A549 (cell line): ENCODE results near the gene TMTC2. TPM values are rescaled to one million over a fixed set of nuclear protein-coding genes. Genes with fewer than 3 reads are reported as not detected.

Experiments used
- ATAC-seq, 2 experiments: fragments of 200-7000 bp in 1 of 2; fragments of >200 bp in 1 of 2; cut with Nextera tagmentation in 1 of 2; cut with Tn5 transposase in 1 of 2; 3 replicates each; pipeline versions ENCODE4 v1.8.0 to v1.9.1; 2018 to 2020; ENCODE audit warnings: mild to moderate bottlenecking in 1 of 2, moderate library complexity in 1 of 2
- CTCF ChIA-PET: fragments of 300-600 bp; sonication (Branson Sonifier 250); formaldehyde crosslinking; extraction: SDS; loops from one replicate; lab custom pipeline; 2021; ENCODE audit warnings: antibody characterized with exemption, inconsistent platforms; lab: Yijun Ruan, JAX
- POLR2A ChIA-PET: fragments of 350-600 bp; formaldehyde crosslinking; extraction: SDS; loops from one replicate; lab custom pipeline; 2021; ENCODE audit warnings: antibody characterized with exemption, inconsistent platforms; lab: Yijun Ruan, JAX
- DNase-seq, 2 experiments: peaks; one replicate each; pipeline versions ENCODE4 v3.0.0 to v3.0.0-alpha.2; 2011 to 2016; ENCODE audit warnings: low read depth in 1 of 2, low spot score in 1 of 2
- FAIRE-seq: peaks from 2 replicates; lab custom pipeline; 2011; peaks lifted over from hg19 to GRCh38; lab: Jason Lieb, UNC
- H3K27ac ChIP-seq, 2 experiments: fragments of >200 bp; sonication (Bioruptor Twin); formaldehyde crosslinking; 3 replicates each; pipeline ENCODE4 v1.5.1; 2016 to 2017
- H3K4me1 ChIP-seq: fragments of >200 bp; sonication (Bioruptor Twin); formaldehyde crosslinking; 3 replicates; pipeline ENCODE4 v1.6.1; 2016
- H3K4me2 ChIP-seq: fragments of >200 bp; sonication (Bioruptor Twin); formaldehyde crosslinking; 3 replicates; pipeline ENCODE4 v1.6.1; 2016
- H3K4me3 ChIP-seq: fragments of >200 bp; sonication (Bioruptor Twin); formaldehyde crosslinking; 3 replicates; pipeline ENCODE4 v1.5.1; 2016
- H3K9me3 ChIP-seq: fragments of >200 bp; sonication (Bioruptor Twin); formaldehyde crosslinking; 3 replicates; pipeline ENCODE4 v1.6.1; 2016
- BHLHE40 ChIP-seq: IDR thresholded peaks from 2 replicates; pipeline ENCODE4 v1.6.1; 2012; ENCODE audit warnings: low read depth, low read length, inconsistent platforms
- CBX2 ChIP-seq: fragments of 200-600 bp; sonication (generic); IDR thresholded peaks from 2 replicates; pipeline ENCODE4 v1.6.1; 2016; ENCODE audit warnings: low read depth, mild to moderate bottlenecking, borderline replicate concordance
- CBX8 ChIP-seq: fragments of 200-600 bp; sonication (generic); IDR thresholded peaks from 2 replicates; pipeline ENCODE4 v1.6.1; 2016
- CHD2 ChIP-seq: fragments of 150-350 bp; IDR thresholded peaks from 2 replicates; pipeline ENCODE4 v1.6.1; 2014; ENCODE audit warnings: low read length; ENCODE audit not compliant: partially characterized antibody
- EHMT2 ChIP-seq: fragments of 200-600 bp; sonication (generic); IDR thresholded peaks from 2 replicates; pipeline ENCODE4 v1.6.1; 2016; ENCODE audit warnings: antibody characterized with exemption, low read depth, mild to moderate bottlenecking, moderate library complexity
- ESRRA ChIP-seq: fragments of 150-350 bp; IDR thresholded peaks from 2 replicates; pipeline ENCODE4 v1.6.1; 2014; ENCODE audit warnings: mild to moderate bottlenecking, low read length, borderline replicate concordance
- FOSB ChIP-seq: fragments of 250-450 bp; sonication (Bioruptor Pico); IDR thresholded peaks from 2 replicates; pipeline ENCODE4 v1.5.0; 2020; ENCODE audit warnings: mild to moderate bottlenecking, moderate library complexity
- HDAC2 ChIP-seq: fragments of 200-600 bp; sonication (generic); IDR thresholded peaks from 2 replicates; pipeline ENCODE4 v1.6.1; 2016
- HEYL ChIP-seq: fragments of 250-450 bp; sonication (Bioruptor Pico); IDR thresholded peaks from 2 replicates; pipeline ENCODE4 v1.8.0; 2021; ENCODE audit warnings: mild to moderate bottlenecking, moderate library complexity
- HOXA7 ChIP-seq: fragments of 250-450 bp; sonication (Bioruptor Pico); IDR thresholded peaks from 2 replicates; pipeline ENCODE4 v1.5.0; 2020; ENCODE audit warnings: mild to moderate bottlenecking, moderate library complexity
- HOXB13 ChIP-seq: fragments of 250-450 bp; sonication (Bioruptor Pico); IDR thresholded peaks from 2 replicates; pipeline ENCODE4 v1.5.0; 2020; ENCODE audit warnings: low read depth, mild to moderate bottlenecking, moderate library complexity
- KDM1A ChIP-seq: fragments of 200-600 bp; sonication (generic); IDR thresholded peaks from 2 replicates; pipeline ENCODE4 v1.6.1; 2016; ENCODE audit warnings: low read depth, mild to moderate bottlenecking
- MYC ChIP-seq: IDR thresholded peaks from 2 replicates; pipeline ENCODE4 v1.6.1; 2012; ENCODE audit warnings: mild to moderate bottlenecking, inconsistent platforms, low read length, improper control_type of control experiment, borderline replicate concordance
- NR3C1 ChIP-seq: fragments of >200 bp; sonication (Bioruptor Twin); formaldehyde crosslinking; IDR thresholded peaks from 3 replicates; pipeline ENCODE4 v1.6.1; 2017
- RAD21 ChIP-seq, 2 experiments: fragments of >200 bp in 1 of 2; sonication (Bioruptor Twin) in 1 of 2; formaldehyde crosslinking in 1 of 2; IDR thresholded peaks in 1 of 2; conservative IDR thresholded peaks in 1 of 2; 2 replicates in 1 of 2; 3 replicates in 1 of 2; pipeline ENCODE4 v1.6.1; 2012 to 2018; ENCODE audit warnings: inconsistent platforms in 1 of 2
- RCOR1 ChIP-seq: fragments of 150-350 bp; IDR thresholded peaks from 2 replicates; pipeline ENCODE4 v1.6.1; 2014; ENCODE audit warnings: antibody characterized with exemption, low read length, low read depth
- SMC3 ChIP-seq: fragments of >200 bp; sonication (Bioruptor Twin); formaldehyde crosslinking; IDR thresholded peaks from 3 replicates; pipeline ENCODE4 v1.6.1; 2018; ENCODE audit warnings: inconsistent platforms
- SREBF2 ChIP-seq: fragments of 450-650 bp; IDR thresholded peaks from 2 replicates; pipeline ENCODE4 v1.6.1; 2014; ENCODE audit warnings: mild to moderate bottlenecking, moderate library complexity
- ZC3H11A ChIP-seq: fragments of 450-650 bp; IDR thresholded peaks from 2 replicates; pipeline ENCODE4 v1.6.1; 2014; ENCODE audit warnings: antibody characterized with exemption, mild to moderate bottlenecking
- ZFP36 ChIP-seq: fragments of 450-650 bp; IDR thresholded peaks from 2 replicates; pipeline ENCODE4 v1.6.1; 2014; ENCODE audit warnings: borderline replicate concordance; ENCODE audit not compliant: partially characterized antibody
- ZNF302 ChIP-seq: fragments of 250-450 bp; sonication (Bioruptor Pico); IDR thresholded peaks from 2 replicates; pipeline ENCODE4 v1.9.0; 2021; ENCODE audit warnings: inconsistent platforms, mild to moderate bottlenecking, moderate library complexity
- ZSCAN20 ChIP-seq: fragments of 250-450 bp; sonication (Bioruptor Pico); IDR thresholded peaks from 2 replicates; pipeline ENCODE4 v1.8.0; 2022; ENCODE audit warnings: mild to moderate bottlenecking, moderate library complexity
- WGBS: methylation state at CpG from one replicate; pipeline ENCODE4 v1.1.6; 2017; ENCODE audit errors: missing lambda C conversion rate; 5-methylcytosine and 5-hydroxymethylcytosine counted together
- polyA plus RNA-seq, 4 experiments: library from polyadenylated mRNA; depleted of rRNA in 3 of 4; stranded (reverse); fragments of >200 nt; fragmentation: RNase III in 1 of 4; extraction: RNeasy Plus Mini Kit Qiagen cat#74134 plus additional on column Dnase treatment in 1 of 4; gene quantifications; 2 replicates in 3 of 4; 3 replicates in 1 of 4; pipeline ENCODE4 v1.2.3, GENCODE V29; 2011 to 2017
- TF ChIP-seq, protein P1 (sequence below): fragments of 150-350 bp; IDR thresholded peaks from 2 replicates; pipeline ENCODE4 v1.6.1; 2014; ENCODE audit warnings: low read depth, mild to moderate bottlenecking, low read length
- TF ChIP-seq, protein P2 (sequence below): fragments of >200 bp; sonication (Bioruptor Twin); formaldehyde crosslinking; IDR thresholded peaks from 3 replicates; pipeline ENCODE4 v1.6.1; 2016
- TF ChIP-seq, protein P3 (sequence below): fragments of >200 bp; sonication (Bioruptor Twin); formaldehyde crosslinking; IDR thresholded peaks from 2 replicates; pipeline ENCODE4 v1.6.1; 2016
- TF ChIP-seq, protein P4 (sequence below): IDR thresholded peaks from 2 replicates; pipeline ENCODE4 v1.6.1; 2012
- TF ChIP-seq, protein P5 (sequence below): fragments of 250-450 bp; sonication (Bioruptor Pico); IDR thresholded peaks from 2 replicates; pipeline ENCODE4 v1.5.0; 2020; ENCODE audit warnings: low read depth, mild to moderate bottlenecking, moderate library complexity
- TF ChIP-seq, protein P6 (sequence below): fragments of >200 bp; sonication (Bioruptor Twin); formaldehyde crosslinking; IDR thresholded peaks from 3 replicates; pipeline ENCODE4 v1.5.1; 2016

The TMTC2 gene
- polyA plus RNA-seq, 2 of the 4 experiments (the other 2 are of a cell fraction) = 1.8 to 5.3 TPM

DNA sequence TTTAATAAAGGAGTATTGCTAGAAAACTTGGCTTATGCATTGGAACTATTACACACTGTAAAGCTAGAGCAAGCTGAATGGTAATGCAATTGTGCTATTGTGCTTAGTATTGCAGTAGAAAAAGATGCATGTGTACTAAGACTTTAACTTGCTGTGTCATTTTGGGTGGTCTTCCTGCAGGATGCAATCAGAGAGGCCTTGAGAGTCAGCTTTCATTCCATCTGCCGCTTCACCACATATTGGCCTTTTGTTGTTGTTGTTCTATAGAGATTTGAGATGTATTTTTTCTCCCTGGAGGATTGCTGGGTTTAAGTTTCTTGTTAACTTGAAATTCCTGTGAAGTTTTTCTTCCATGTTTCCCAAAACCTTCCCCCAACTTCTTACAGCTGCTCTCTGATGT, 449.7 kb downstream of the TMTC2 start (continued):
- TF ChIP-seq RCOR1 (no peak), SMC3 (no peak), ZC3H11A (no peak)
- TF ChIP-seq, protein P1, sequence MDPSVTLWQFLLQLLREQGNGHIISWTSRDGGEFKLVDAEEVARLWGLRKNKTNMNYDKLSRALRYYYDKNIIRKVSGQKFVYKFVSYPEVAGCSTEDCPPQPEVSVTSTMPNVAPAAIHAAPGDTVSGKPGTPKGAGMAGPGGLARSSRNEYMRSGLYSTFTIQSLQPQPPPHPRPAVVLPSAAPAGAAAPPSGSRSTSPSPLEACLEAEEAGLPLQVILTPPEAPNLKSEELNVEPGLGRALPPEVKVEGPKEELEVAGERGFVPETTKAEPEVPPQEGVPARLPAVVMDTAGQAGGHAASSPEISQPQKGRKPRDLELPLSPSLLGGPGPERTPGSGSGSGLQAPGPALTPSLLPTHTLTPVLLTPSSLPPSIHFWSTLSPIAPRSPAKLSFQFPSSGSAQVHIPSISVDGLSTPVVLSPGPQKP = no peak

DNA sequence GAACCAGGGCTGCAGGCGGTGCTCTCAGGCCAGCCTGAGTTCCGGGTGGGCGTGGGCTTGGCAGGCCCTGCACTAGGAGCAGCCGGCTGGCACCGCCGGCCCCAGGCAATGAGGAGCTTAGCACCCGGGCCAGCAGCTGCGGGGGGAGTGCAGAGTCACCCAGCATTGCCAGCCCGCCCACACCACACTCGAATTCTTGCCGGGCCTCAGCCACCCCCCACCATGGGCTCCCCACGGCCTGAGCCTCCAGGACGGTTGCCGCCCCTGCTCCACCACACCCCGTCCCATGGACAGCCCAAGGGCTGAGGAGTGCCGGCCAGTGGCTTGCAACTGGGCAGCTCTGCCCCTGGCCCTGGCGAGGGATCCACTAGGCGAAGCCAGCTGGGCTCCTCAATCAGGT, 453.4 kb downstream of the TMTC2 start:
- no peak for FAIRE-seq
- TF ChIP-seq, protein P2, sequence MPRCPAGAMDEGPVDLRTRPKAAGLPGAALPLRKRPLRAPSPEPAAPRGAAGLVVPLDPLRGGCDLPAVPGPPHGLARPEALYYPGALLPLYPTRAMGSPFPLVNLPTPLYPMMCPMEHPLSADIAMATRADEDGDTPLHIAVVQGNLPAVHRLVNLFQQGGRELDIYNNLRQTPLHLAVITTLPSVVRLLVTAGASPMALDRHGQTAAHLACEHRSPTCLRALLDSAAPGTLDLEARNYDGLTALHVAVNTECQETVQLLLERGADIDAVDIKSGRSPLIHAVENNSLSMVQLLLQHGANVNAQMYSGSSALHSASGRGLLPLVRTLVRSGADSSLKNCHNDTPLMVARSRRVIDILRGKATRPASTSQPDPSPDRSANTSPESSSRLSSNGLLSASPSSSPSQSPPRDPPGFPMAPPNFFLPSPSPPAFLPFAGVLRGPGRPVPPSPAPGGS = no peak
- TF ChIP-seq ESRRA (no peak), SREBF2 (no peak), CHD2 (no peak), HOXA7 (CRISPR knock-in tag) (no peak)
- TF ChIP-seq, protein P3, sequence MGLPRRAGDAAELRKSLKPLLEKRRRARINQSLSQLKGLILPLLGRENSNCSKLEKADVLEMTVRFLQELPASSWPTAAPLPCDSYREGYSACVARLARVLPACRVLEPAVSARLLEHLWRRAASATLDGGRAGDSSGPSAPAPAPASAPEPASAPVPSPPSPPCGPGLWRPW = no peak
- 26% methylated on average over 3 of the region's 18 CpGs for WGBS
- H3K27ac ChIP-seq = no peak overlapping the region
- ChIA-PET POLR2A (no interaction called here), CTCF (no interaction called here)
- no peak overlapping the region for H3K4me2 ChIP-seq
- H3K4me1 ChIP-seq = no peaks in the 10 kb centered on the region
- no peak overlapping the region for H3K4me3 ChIP-seq
- DNase-seq = no peak
- no peaks in the 10 kb centered on the region for H3K9me3 ChIP-seq
- no peak for ATAC-seq

DNA sequence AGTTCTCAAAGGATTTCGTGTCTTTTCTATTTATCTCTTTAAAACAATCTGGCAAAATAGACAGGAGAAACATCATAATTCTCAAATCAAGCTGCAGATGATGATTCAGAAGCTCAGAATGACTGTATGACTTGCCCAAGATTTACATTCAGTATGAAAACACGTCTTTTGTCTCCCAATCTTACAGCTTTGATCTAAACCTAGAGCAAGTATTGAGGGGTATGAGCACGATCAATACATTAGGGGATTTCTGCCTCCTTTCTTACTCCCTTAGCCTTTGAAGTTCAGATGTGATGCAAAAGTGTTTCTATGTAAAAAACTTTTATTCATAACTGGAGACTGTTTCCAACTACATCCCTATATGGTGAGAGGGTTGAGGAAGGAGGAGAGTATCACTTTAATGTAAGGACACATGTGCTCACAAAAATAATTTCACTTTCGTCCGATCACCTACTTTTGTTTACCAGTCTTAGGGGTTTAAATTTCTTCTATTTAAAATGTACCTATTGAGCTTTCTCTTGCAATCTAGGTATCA, 454.8 kb downstream of the TMTC2 start:
- Histone ChIP-seq H3K27ac (no peak overlapping the region), H3K4me3 (no peak overlapping the region), H3K4me2 (no peak overlapping the region), H3K9me3 (no peaks in the 10 kb centered on the region), H3K4me1 (no peaks in the 10 kb centered on the region)
- ChIA-PET POLR2A (no interaction called here), CTCF (no interaction called here)
- 49% methylated on average over 5 of the region's 5 CpGs for WGBS
- no peak for TF ChIP-seq ZNF302 (CRISPR knock-in tag)
- DNase-seq (no peak), ATAC-seq (no peak), FAIRE-seq (peak; percentile 28)

DNA sequence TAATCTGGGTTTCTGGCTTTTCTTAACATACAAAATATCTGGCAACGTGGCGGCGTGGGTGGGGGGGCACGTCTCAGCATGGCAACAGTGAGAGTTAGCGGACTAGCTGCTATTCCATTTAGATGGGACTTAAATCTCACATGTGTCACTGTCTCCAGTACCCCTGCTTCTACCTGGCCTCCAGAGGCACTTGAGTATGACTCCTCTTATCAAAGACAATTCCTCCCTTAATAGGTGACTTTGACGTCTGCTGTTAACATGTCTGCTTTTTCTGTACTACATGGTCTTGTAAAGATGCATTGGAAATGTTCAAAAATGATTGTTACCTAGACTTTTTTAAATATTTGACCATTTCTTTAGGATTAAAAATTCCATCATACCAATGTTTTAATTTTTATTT, 456.2 kb downstream of the TMTC2 start:
- Histone ChIP-seq H3K4me1 (no peaks in the 10 kb centered on the region), H3K9me3 (no peaks in the 10 kb centered on the region), H3K4me2 (no peak overlapping the region), H3K27ac (no peak overlapping the region), H3K4me3 (no peak overlapping the region)
- 31% methylated on average over 6 of the region's 6 CpGs for WGBS
- no peak for DNase-seq
- ChIA-PET POLR2A (no interaction called here), CTCF (no interaction called here)
- FAIRE-seq = no peak
- no peak for TF ChIP-seq HOXB13 (CRISPR knock-in tag)
- no peak for TF ChIP-seq CBX2
- TF ChIP-seq ZC3H11A = no peak
- no peak for TF ChIP-seq ZSCAN20 (CRISPR knock-in tag)
- TF ChIP-seq MYC = no peak
- no peak for TF ChIP-seq NR3C1
- TF ChIP-seq BHLHE40 = no peak
- no peak for TF ChIP-seq RAD21 (conservative IDR thresholded peaks at IDR 0.05 in 1 of 2, IDR thresholded peaks at IDR 0.05 in 1 of 2)
- no peak for TF ChIP-seq KDM1A
- TF ChIP-seq, protein P4, sequence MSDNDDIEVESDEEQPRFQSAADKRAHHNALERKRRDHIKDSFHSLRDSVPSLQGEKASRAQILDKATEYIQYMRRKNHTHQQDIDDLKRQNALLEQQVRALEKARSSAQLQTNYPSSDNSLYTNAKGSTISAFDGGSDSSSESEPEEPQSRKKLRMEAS = no peak
- no peak for TF ChIP-seq CBX8
- TF ChIP-seq, protein P5, sequence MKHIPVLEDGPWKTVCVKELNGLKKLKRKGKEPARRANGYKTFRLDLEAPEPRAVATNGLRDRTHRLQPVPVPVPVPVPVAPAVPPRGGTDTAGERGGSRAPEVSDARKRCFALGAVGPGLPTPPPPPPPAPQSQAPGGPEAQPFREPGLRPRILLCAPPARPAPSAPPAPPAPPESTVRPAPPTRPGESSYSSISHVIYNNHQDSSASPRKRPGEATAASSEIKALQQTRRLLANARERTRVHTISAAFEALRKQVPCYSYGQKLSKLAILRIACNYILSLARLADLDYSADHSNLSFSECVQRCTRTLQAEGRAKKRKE (CRISPR knock-in tag) = no peak
- TF ChIP-seq CHD2 = no peak
- TF ChIP-seq SMC3 = no peak
- no peak for TF ChIP-seq EHMT2
- no peak for TF ChIP-seq HEYL (CRISPR knock-in tag)
- TF ChIP-seq, protein P6, sequence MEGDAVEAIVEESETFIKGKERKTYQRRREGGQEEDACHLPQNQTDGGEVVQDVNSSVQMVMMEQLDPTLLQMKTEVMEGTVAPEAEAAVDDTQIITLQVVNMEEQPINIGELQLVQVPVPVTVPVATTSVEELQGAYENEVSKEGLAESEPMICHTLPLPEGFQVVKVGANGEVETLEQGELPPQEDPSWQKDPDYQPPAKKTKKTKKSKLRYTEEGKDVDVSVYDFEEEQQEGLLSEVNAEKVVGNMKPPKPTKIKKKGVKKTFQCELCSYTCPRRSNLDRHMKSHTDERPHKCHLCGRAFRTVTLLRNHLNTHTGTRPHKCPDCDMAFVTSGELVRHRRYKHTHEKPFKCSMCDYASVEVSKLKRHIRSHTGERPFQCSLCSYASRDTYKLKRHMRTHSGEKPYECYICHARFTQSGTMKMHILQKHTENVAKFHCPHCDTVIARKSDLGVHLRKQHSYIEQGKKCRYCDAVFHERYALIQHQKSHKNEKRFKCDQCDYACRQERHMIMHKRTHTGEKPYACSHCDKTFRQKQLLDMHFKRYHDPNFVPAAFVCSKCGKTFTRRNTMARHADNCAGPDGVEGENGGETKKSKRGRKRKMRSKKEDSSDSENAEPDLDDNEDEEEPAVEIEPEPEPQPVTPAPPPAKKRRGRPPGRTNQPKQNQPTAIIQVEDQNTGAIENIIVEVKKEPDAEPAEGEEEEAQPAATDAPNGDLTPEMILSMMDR = no peak
- TF ChIP-seq ZFP36 = no peak
- TF ChIP-seq FOSB (CRISPR knock-in tag) = no peak
- TF ChIP-seq HDAC2 = no peak
- ATAC-seq = no peak
